Hippocampal formation (tissue), 2 donors: ENCODE data around the gene DICER1.
A peak's percentile ranks its signal among the peaks of the same experiment; 100 is the strongest.
"Not testable (repeated sequence)": the region's sequence is repeated elsewhere in the genome, so short reads cannot be mapped to it uniquely, and the experiment has no call there.

Experiments
- DNase-seq, 2 donors: peaks; one replicate each; lab custom pipeline; 2025; lab: John Stamatoyannopoulos, UW

DICER1 gene

GRCh38 chr14:95184413-95184790 lies 27.1 kb upstream of the DICER1 start:
- no peak for DNase-seq

- DNase-seq = no peak
Measured at GRCh38 chr14:95183532-95184412, 26.4 kb upstream of the DICER1 start.

- no peak for DNase-seq
Measured at GRCh38 chr14:95183082-95183481, 25.8 kb upstream of the DICER1 start.

GRCh38 chr14:95182379-95182778 lies 25.1 kb upstream of the DICER1 start:
- DNase-seq = no peak

GRCh38 chr14:95180966-95181741 lies 23.8 kb upstream of the DICER1 start:
- no peak for DNase-seq

GRCh38 chr14:95175670-95176069 lies 18.3 kb upstream of the DICER1 start:
- not testable (repeated sequence) for DNase-seq

GRCh38 chr14:95174184-95174792 lies 17.0 kb upstream of the DICER1 start:
- DNase-seq = no peak

GRCh38 chr14:95173518-95173917 lies 16.2 kb upstream of the DICER1 start:
- no peak for DNase-seq

- no peak for DNase-seq
Measured at GRCh38 chr14:95167177-95167576, 9.8 kb upstream of the DICER1 start.

- no peak for DNase-seq
Measured at GRCh38 chr14:95165517-95165916, 8.2 kb upstream of the DICER1 start.

GRCh38 chr14:95164506-95164905 lies 7.2 kb upstream of the DICER1 start:
- no peak for DNase-seq

GRCh38 chr14:95163666-95164065 lies 6.3 kb upstream of the DICER1 start:
- DNase-seq = no peak

GRCh38 chr14:95163132-95163531 lies 5.8 kb upstream of the DICER1 start:
- no peak for DNase-seq

- no peak for DNase-seq
Measured at GRCh38 chr14:95162641-95163040, 5.3 kb upstream of the DICER1 start.

GRCh38 chr14:95157048-95157326 lies 342 bp downstream of the DICER1 start:
- no peak for DNase-seq

- peak in 1 of 2 donors; percentile 49 for DNase-seq
Measured at GRCh38 chr14:95156161-95157047, 925 bp downstream of the DICER1 start.

- no peak for DNase-seq
Measured at GRCh38 chr14:95155045-95155444, 2.3 kb downstream of the DICER1 start.

- DNase-seq = no peak
Measured at GRCh38 chr14:95153866-95154265, 3.5 kb downstream of the DICER1 start.

- no peak for DNase-seq
Measured at GRCh38 chr14:95151561-95151960, 5.8 kb downstream of the DICER1 start.

GRCh38 chr14:95150910-95151309 lies 6.4 kb downstream of the DICER1 start:
- no peak for DNase-seq

- no peak for DNase-seq
Measured at GRCh38 chr14:95149441-95149840, 7.9 kb downstream of the DICER1 start.

GRCh38 chr14:95147597-95147996 lies 9.7 kb downstream of the DICER1 start:
- DNase-seq = no peak
